GM19468 (cell line): Measurements from ENCODE around the gene OPN4.

Experiments
- ATAC-seq: cut with Tn5 transposase; IDR thresholded peaks from one replicate; pipeline ENCODE4 v1.9.1; 2021; ENCODE audit warnings: mild to moderate bottlenecking, moderate library complexity, moderate number of reproducible peaks; ENCODE audit not compliant: unreplicated experiment; ENCODE audit errors: extremely low read depth

Gene OPN4

DNA sequence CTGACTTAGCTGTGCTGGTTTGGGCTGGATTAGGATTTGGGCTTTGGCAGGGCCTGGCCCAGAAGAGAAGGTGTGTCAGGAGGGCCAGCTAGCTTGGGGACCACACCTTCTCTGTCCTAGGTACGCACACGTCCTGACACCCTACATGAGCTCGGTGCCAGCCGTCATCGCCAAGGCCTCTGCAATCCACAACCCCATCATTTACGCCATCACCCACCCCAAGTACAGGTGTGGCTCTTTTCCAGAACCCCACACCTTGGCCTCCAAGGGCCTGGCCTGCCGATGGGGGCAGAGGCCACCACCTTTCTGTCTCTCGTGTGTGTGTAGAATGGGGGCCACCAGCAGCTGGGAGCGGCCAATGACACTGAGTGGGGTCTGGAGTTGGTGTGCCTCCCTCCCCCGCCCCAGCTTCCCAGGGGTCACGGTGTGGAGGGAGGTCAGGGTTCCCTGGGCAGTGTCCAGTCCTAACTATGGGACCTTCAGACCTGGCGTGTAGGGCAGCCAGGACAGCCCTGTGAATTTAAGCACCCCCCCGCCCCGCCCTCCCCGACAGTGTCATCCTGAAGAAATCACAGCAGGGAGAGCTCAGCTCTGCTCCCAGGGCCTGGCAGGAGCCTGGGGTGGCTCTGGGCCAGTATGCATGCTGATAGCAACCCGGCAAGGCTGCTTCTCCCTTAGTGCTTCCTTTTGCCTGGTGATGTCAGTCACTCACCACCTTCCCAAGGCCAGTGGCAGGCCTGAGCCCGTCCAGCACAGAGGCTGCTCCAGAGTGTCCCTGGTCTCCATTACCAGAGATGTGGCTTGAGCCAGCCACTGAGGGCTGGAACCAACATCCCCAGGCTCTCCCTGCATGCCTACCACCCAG, 7.0 kb downstream of the OPN4 start:
- ATAC-seq, result no peak

DNA sequence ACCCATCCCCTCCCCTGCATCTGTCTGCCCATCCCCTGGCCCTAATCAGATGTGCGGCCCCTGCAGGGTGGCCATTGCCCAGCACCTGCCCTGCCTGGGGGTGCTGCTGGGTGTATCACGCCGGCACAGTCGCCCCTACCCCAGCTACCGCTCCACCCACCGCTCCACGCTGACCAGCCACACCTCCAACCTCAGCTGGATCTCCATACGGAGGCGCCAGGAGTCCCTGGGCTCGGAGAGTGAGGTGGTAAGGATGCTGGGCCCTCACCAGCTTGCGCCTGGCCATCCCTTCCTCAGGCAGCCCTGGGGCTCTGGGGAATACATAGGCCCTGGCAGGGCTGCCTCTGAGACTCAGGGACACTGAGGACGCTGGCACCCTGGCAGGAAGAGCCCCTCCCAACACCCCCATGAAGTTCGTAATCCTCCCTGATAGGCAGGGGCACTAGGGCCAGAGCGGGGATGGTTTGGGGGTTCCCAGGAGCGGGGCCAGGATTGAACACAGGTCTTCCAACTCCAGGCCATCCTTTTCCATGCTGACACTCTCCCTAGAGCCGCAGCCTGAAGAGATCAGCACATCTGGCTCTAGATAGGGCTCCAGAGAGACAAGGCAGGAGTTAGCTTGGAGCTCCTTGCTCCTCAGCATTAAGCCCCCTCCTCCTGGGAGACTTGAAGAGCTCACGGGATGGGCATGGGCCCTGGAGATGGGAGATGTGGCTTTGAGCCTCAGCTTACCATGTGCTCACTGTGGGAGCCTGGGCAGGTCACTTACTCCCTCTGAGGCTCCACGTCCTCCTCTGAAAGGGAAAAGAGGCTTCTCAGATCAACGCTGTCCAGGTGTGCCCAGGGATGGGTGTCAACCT, 8.1 kb downstream of the OPN4 start:
- ATAC-seq, result no peak

GRCh38 chr10:86663046-86663345, 8.6 kb downstream of the OPN4 start:
- no peak for ATAC-seq

GRCh38 chr10:86663576-86664339, 9.4 kb downstream of the OPN4 start:
- no peak for ATAC-seq

- no peak for ATAC-seq
Measured at GRCh38 chr10:86664341-86665217, 10.2 kb downstream of the OPN4 start.

DNA sequence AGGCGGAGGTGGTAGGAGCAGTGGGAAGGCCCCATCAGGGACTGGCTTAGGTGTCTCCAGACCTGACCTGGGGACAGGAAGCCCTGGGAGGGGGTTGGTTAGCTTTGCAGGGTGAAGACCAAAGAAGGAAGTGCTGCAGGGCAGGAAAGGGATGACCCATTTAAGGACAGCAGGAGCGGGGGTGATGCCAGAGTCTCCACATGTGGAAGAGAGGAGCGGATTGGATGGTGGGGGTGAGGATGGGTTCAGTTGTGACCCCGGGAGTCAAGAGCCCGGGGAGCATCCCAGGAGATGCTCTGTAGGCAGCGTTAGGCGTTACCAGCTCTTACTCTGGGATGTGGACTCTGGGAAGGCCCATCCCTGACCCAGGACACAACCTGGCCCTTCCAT, 10.9 kb downstream of the OPN4 start:
- ATAC-seq, result no peak

DNA sequence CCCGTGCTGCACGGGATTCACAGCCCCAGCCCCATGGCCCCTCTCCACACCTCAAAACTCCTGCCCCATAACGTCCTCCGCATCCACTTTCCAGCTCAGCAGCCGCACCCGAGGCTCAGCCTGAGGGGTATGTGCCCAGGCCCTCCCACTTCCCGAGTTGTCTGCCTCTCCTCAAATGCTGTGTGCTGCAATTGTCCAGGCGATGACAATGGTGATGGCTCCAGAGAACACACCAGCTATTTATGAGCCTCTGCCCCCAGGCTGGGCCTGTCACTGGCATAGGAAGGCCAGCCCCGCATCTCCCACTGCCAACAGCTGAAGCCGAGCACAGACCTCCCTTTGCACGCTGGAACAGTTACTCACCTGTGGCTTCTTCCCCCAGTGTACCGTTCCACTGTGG, 11.5 kb downstream of the OPN4 start:
- no peak for ATAC-seq

DNA sequence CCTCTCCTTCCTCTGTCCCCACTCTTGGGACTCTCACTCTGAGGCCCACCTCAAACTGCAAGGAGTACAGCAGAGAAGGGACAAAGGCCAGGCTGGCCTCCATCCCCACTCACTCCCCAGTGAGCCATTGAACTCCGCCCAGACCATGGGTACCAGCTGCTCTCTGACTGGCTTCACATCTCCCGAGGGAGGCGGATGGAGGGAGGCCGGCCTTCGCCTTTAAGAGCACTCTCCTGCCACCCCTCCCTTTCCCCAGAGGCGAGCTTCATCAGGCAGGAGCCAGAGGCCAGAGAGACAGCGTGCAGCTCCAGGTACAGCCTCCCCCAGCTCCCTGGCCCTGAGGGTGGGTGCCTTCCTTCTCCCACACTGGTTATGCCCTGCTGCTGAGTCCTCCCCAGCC, 12.2 kb downstream of the OPN4 start:
- ATAC-seq, result no peak

- ATAC-seq, result no peak
Measured at GRCh38 chr10:86667421-86668181, 13.3 kb downstream of the OPN4 start.

DNA sequence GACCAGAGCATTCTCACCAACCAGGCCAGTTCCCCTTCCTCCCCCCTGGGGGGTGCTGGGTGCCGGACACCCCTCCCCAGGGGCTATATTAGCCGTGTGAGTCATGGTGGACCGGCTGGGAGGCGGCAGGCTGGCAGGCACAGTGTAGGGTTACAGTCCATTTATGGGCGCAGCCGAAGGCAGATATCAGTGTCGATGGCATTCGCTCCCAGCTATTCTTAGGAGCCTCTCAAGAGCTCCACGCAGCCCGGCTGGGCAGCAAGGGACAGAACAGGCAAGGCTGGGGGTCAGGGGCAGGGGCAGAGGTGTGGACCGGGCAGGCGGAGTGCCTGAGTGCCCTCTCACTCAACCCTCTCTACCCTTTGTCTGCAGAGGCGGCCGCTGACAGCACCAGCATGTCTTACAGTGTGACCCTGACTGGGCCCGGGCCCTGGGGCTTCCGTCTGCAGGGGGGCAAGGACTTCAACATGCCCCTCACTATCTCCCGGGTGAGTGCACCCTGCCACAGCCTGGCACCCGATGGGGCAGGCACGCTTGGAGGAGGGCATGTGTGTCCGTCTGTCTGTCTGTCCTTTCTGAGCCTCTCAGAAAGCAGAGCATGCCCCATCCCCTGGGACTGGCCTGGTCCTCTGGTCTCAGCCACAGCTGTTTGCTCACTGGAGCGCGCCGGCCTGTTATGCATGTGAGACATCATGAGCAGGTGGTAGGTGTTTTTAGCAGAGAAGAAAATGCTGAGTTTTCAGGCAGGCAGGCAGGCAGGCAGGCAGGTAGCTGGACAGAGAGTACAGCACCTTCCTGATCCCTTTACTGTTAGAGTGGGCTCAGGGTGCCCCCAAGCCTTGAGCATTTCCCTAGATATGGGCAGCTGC, 14.2 kb downstream of the OPN4 start, which contains the start of gene LDB3:
Gene LDB3 (plus strand): TSS at position 215 of the 869 bp plus-strand sequence. CDS start 181 bp downstream, at position 396.
- ATAC-seq, result no peak

DNA sequence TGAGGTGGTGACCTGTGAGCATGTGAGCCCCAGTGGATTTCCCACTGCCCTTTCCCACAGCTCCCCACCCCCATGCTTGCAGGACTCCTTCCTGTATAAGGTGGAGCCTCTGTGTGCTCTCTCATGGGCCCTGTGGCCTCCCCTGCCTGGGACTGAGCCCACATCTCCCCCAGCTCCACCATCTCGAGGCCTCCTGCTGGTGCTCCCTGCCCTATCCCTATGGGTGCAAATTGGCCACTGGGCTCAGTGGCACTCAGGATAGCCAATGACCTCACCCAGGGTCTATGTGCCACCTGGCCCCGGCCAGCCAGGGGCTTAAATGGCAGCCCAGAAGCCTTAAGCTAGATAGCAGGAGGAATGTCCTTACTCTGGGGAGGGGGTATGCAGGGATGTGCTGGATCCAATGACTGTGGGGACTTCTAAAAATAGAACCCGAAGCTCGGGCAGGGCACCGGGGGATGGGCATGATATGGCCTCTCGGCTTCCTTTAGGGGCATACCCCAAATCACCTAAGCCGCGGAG, 16.0 kb downstream of the OPN4 start:
- no peak for ATAC-seq

- ATAC-seq, result no peak
Measured at GRCh38 chr10:86670876-86671275, 16.5 kb downstream of the OPN4 start.

DNA sequence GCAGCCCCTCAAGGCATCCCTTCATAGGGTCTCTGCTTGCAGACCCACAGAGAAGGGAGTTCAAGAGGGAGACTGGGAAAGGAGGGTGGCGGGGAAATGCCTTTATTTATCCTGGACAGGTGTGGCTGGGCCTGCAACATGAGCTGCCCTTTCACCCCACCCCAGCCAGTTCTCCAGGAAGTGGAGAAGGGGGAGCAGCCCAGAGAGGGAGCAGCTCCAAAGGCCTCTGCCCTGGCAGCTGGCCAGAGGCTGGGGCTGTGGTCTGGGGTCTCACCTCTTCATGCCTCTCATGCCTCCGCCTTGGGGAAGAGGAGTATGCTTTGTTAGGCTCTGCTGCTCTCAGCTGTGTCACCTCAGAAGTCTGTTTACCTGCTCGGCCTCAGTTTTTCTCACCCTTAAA, 17.1 kb downstream of the OPN4 start:
- ATAC-seq, result no peak

DNA sequence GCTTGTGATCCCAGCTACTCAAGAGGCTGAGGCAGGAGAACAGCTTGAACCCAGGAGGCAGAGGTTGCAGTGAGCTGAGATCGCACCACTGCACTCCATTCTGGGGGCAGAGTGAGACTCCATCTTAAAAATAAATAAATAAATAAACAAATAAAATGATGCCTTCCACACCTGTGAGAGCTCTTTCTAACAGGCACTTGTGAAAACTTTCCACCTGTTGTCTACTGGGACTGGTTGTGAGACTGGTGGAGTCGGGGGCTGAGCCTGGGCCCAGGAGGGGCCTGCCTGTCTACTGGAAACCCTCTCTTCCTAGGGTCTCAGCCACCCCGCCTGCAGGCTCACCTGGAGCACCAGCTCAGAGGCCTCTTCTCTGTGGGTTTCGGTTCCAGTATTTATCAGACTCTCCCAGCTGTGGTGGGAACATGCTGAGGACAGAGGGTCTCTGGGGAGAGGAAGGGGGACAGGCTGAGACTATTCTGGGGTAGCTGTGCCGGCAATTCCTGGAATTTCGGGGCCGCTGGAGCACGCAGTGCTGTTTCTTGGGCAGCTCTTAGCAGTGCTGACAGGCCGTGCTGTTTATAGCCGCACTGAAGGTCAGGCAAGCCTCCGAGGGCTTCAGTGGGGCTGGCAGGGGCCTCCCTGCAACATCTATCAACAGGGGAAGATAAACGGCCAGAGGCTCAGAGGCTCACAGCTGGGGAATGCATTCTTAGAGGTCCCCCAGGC, 17.8 kb downstream of the OPN4 start:
- no peak for ATAC-seq

DNA sequence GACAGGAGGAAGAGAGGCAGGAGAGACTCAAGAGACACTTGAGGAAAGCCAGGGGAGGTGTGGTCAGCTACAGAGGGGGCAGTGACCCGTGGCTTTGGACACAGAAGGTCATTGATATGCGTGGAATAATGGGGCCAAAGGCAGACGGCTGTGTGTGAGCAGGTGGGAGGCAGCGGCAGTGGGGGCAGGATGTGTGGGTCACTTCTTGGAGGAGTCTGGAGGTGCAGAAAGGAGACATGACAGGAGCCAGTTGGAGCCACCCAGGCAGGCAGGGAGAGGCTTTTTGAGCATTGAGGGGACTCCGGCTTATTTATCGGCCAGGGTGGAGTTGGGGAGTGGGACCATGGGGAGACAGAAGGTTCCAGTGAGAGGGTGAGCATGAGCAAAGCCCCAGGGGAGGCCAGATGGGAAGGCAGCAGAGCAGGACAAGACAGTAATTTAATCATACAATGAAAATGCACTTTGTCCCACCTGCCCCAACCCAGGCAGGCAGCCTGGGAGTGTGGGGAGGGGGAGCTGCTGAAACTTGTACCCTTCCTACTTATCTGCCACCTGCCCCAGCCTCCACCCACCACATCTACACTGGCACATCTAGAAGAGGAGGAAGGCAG, 19.0 kb downstream of the OPN4 start:
- no peak for ATAC-seq

- ATAC-seq, result no peak
Measured at GRCh38 chr10:86673827-86674581, 19.7 kb downstream of the OPN4 start.
